HG03139 (cell line): Measurements from ENCODE around the gene PITPNM1.

Experiments used
- ATAC-seq: cut with Tn5 transposase; IDR thresholded peaks from one replicate; pipeline ENCODE4 v1.9.1; 2021; ENCODE audit not compliant: unreplicated experiment

PITPNM1 gene

DNA sequence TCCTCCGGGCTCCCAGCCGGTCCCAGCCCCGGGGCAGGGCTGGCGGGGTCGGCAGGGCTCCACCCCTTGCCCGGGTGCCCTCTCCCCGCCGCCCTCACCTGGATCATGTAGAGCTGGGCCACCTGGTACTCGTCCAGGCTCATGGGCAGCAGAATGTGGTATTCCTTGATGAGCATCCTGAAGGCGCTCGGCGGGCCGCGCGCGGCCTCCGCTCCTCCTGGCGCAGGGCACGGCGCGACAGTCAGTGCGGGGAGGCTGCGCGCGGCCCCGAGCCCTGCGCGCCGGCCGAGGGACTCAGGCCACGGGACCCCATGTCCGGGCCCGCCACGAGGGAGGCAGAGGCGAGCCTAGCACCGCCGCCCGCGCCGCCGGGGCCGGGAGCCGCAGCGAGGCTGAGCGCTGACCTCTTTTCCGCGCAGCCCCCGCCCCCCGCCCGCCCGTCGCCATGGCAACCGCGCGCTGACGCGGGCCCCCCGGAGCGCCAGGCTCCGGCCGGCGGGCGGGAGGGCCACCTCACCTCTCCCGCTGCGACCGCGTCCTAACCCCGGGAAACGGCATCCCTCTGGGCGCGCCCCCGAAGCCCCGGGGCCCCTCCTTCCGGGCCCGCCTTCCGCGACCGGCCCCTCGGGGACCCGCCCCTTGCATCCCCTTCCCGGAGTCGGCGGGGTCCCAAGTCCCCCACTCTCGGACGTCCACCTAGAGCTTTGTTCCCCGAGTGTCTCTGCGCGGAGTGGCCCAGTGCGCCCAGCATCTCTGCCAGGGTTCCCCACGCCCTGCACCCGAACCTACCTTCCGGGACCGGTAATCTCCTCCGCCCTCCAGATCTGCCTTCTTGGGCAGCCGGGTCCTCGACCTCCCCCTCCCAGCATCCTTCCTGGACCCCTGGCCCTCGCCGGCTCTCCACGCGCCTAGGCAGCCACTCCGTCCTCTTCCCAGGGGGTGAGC lies 886 bp downstream of the PITPNM1 start:
- ATAC-seq = no peak

DNA sequence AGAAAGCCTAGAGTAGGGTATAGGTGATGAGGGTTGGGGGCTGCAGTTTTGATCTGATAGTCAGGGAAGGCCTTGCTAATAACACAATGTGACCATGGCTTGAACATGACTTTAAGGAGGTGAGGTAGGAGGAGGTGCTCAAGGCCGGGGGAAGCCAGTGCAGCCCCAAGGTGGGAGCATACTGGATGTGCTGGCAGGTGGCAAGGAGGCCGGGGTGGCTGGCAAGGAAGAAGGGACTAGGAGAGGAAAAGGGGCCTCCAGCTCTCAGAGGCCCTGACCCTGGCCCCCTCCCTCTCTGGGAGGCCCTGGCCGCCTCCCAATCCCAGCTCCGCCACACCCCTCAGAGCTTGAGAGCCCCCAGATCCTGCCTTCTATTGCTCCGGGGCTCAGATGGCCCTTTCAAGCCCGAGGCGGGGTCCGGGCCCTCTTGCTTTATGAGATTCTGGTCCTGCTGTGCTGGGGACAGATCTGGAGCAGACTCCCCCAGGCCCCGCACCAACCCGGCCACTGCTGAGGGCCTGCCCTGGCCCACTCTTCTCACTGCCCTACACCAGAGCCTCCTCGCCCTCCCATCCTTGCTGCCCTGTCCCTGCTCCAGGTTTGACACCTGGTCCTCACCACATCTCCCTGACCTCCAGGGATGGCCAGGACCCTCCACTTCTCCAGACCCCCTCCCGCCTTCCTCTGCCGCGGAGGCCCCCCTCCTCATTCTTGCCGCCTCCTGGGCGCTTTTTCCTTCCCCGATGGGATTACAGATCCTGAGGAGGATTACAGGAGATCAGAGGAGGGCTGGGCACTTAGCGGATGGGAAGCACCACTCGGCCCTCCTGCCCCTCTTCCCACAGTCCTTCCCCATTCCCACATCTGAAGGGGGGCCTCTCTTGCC lies 1.8 kb downstream of the PITPNM1 start:
- no peak for ATAC-seq

DNA sequence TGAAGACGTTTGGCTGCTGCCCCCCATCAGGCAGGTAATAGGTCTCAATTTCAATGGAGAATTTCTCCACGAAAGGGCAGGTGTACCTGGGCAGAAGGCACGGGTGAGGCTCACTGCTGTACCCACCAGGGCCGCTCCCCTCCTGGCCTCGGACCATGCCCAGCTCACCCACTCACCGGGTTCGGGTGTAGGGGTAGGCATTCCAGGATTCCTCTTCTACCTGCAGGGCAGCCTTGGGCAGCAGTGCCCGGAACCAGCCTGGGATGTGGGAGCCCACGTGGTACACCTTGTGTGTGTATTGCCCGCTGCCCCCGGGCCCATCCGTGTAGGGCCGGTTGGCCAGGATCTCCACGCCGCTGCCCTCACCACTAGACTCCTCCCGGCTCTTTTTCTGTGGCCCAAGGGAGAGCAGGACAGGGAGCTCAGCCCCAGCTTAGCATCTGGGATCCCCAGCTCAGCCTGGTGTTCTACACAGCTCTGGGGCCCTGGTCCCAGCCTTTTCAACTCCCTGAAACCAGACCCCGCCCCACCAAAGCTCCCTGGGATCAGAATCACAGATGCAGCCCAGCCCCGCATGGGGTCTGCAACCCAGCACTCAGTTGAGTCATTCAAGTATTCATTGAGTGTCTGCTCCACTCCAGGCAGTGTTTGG lies 2.7 kb downstream of the PITPNM1 start:
- ATAC-seq = no peak

DNA sequence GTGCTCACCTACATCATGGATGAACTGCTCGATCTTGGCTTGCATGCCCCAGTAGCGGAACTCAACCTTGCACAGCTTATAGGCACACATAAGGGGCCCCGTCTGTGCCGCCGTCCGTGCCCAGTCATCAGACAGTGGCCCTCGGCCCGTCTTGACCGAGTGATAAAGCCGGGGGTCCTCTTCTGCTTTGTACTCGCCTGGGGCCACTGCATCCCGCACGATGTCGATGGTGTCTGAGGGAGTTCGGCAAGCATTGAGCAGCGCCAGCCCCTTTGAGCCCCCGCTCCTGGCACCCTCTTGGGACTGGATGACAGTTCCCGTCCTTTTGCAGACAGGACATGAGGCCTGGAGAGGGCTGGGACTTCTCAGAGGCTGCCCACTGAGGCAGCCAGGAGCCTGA lies 3.3 kb downstream of the PITPNM1 start:
- no peak for ATAC-seq

DNA sequence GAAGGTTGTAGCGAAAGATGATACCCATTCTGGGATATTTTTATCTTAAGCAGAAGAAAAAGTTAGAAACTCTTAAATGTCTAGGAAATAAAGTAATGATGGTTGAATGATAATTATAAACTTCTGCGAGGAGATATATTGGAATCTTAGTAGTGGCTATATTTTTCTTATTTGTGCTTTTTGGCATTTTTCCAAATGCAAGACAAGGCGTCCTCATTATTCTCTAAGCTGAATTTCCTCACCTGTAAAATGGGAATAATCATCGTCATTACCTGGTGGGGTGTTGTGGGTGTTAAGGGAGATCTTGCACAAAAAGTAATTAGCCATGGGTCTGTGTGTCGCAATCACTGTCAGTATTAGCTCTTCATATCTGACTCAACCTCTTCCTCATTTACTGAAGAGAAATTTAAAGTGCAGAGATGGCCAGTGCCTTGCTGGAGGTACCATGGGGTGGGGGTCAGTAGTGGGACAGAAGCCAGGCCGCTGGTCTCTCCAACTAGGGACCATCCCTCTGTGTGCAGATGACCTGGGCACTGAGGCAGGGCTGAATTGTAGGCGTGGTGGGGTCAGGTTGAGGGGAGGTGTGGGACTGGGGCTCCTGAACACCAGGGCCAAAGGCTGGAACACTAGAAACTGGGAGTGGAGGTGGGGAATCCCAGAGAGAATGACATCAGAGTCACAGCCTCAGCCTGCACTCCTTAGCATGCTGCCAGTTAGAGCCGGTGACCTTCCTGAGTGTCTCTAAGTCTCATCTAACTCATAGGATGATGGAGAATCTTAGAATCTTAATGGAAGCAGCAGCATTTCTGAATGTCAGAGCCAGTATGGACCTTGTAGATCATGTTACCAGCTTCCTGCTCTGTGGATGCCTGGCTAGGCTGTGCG lies 4.1 kb downstream of the PITPNM1 start:
- ATAC-seq = no peak

DNA sequence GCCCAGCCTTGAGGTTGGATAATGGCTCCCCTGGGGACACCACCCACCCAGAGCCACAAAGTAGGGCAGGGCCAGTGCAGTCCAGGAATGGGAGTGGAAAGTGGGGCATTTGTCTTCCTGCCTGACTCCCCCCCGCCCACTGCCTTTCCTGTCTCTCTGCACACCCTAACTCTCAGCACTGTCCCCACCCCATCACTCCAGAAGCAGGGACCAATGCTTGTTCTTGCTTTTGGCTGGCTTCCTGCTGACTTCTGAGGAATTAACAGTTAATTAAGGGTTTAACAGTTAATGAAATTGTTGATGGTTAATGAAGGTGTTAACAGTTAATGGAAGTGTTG lies 4.7 kb downstream of the PITPNM1 start:
- no peak for ATAC-seq

DNA sequence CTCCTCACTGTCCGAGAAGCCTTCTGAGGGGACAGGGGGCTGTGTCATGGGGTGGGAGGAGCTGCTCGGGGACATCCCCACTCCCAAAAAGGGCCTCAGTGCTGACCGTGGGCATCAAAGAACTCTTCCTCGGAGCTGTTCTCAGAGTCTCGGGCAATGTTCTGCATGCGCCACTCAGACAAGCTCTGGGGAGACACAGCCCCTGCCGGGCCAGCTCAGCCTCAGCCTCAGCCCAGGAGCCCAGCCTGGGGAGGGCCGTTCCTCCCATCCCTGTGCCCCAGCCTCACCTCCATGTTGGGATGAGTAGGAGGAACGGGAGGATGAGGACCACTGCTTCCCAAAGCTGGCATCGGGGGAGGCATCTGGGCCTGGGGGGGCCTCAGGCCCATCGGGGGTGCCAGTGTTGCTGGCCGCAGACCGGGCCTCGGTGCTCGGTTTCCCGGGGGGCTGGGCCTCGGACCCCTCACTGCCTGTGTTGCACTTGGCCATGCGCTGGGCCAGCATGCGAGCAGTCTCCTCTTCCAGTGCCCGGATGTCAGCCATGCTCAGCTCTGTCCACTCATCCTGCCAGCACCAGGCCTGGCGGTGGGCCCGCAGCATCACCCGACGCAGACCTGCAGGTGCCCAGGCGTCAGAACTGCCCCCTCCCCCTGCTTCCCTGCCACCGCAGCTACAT lies 5.2 kb downstream of the PITPNM1 start:
- no peak for ATAC-seq

DNA sequence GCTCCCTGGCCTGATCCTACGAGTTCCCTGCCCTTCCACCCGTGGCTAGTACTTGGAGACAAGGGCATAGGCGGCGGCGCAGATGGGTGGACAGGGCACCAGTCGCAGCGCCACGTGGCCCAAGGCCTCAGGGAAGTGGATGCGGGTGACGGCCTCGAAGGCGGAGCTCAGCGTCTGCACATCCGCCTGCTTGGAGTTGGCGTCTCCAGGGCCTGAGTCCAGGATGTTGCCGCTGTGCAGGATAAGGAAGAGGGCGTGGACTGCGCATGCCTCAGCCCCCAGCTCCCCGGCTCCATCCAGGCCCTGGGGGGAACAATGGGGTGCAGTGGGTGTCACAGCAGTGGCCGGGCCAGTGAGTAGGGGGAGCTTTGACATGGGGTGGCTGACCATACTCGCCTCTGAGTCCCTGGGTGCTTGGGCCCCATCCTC lies 6.6 kb downstream of the PITPNM1 start:
- no peak for ATAC-seq

DNA sequence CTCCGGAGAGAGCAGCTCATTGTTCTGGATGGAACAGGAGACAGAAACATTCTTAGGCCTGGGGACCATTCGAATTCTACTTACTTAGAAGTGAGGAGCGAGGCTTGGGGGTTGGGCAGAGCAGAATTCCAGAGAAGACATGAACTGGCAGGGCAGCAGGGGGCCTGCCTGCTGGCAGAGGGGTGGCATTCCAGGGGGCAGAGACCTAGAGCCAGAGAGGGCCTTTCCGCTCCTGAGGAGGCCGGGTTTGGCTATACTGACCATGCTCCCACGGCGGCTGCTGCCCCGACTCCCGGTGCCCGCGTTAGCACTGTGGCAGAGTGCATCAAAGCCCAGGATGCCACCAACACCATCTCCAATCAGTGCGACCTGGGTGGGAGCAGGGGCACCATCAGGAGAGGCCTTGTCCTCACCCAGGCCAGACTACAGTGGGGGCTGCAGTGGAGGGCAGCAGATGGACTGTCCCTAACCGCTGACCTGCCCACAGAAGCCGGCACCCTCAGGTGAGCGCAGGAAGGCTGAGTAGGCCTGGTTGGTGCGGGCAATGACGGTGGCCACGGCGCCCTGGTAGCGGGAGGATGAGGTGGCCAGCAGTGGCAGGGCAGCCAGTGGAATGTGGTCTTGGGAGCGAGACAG lies 7.4 kb downstream of the PITPNM1 start:
- no peak for ATAC-seq

DNA sequence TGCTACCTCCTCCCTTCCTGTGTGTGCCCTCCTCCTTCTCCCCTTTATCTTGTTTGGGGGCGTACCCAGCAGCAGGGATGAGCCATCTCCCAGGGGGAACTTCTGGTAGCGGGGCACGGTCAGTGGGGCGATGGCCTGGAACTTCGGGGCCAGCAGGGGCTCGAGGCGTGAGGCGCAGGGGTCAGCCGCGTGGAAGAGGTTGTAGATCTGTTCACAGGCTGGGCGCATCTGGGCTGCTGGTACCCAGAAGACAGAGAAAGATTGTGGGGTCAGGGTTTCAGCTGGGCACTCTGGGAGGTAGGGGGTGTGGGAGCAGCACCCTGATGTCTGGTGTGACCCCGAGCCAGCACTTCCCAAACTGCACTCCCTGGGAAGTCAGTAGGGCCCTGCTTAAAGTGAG lies 9.1 kb downstream of the PITPNM1 start:
- ATAC-seq = no peak

DNA sequence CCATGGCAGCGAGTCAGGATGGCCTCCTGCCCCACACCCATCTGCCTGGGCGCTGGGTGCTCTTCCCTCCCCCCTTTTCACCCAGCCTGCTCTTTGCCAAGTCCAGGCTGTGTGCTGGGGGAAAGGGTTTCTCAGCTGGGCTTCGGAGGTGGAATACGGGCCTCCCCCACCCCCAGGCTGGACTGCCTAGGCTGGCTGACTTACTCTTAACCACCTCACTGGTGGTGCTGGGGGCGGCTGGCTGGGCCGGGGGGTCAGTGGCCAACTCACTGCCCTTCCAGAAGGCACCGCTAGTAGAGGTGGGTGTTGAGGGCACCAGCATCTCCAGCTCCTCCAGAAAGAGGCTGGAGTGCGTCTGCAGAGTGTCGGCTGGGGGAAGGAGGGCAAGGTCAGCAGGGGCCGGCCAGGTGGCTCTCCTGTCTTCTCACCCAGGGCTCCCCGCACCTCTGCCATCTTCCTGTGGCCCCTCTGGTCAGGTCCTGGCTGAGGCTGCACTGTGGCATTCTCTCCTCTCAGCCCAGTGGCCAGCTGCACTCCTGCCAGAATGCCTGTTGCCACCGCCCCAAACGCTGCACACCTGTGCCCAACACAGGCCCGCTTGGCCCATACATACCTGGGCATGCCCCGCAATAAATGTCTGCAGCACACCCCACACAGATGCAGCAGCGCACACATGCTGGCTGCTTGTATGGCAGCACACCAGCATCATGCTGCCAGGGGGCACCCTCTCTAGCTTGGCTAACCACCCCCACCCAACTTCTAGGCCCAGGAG lies 9.7 kb downstream of the PITPNM1 start:
- ATAC-seq = no peak

DNA sequence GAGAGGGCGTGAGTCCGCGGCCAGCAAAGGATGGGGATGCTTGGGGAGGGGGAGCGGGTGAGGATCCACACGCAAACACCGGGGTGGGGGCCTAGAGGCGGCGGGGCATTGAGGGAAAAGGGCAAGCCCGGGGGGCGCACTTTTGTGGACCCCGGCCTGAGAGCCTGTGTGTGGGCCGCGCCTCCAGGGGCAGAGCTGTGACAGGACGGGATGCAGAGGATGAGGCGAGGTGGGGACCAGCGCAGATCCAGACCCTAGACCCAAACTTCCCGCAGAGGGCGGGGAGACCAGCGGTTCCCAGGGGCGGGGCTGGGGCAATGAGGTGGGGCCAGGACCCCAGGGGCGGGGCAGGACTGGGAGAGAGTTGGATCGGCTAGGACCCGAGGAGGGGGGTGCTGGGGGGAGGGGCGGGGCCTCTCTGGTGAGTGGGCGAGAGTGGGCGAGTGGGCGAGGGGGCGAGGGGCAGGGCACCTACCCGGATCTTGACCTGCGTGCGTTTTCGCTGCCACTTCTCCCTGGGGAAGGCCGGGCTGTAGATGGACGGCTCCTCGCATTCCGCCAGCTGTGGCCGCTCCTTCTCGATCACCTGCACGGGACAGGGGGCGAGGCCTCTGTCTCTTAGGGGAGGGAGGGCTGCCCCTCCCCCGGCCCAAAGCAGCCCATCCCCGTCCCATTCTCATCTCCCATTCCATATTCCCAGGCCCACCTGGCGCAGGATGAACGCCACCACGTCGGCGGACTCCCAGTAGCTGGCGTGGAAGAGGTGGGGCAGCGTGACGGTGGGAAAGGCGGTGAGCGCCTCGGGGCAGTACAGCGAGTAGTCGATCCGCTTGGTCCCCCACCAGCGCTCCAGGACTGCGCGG lies 10.6 kb downstream of the PITPNM1 start:
- no peak for ATAC-seq

DNA sequence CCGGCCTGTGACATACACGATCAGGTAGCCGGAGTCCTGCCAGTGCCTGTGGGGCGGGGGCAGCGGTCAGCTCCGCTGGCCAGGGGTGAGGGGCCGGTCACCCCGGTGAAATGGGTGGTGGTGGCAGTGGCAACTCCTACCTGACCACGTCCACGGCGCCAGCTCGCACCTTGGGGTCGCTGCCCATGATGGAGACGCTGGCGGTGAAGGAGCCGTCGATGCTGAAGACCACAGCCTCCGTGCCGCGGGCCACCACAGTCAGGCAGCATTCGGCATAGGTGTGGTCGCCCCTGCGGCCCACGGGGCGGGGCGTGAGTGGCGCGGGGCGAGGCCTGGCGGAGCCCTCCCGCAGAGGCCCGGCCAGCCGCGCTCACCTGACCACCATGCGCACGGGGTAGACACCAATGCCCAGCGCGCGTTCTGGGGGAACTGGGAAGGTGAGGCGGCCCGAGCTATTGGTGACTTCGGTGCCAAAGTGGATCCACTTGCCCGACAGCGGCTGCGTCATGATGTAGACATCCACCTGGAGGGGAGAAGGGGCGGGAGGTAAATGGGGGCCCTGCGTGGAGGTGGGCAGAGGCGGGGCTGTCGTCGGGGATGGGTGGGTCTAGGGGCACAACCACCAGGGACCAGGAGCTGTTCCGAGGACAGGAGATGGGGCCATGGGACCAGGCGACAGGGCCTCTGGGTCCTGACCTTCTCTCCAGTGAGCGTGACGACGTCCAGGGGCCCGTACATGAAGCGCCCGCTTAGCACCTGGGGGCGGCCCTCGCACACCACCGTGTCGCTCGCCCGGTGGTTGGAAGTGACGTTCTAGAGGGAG lies 11.4 kb downstream of the PITPNM1 start:
- no peak for ATAC-seq

DNA sequence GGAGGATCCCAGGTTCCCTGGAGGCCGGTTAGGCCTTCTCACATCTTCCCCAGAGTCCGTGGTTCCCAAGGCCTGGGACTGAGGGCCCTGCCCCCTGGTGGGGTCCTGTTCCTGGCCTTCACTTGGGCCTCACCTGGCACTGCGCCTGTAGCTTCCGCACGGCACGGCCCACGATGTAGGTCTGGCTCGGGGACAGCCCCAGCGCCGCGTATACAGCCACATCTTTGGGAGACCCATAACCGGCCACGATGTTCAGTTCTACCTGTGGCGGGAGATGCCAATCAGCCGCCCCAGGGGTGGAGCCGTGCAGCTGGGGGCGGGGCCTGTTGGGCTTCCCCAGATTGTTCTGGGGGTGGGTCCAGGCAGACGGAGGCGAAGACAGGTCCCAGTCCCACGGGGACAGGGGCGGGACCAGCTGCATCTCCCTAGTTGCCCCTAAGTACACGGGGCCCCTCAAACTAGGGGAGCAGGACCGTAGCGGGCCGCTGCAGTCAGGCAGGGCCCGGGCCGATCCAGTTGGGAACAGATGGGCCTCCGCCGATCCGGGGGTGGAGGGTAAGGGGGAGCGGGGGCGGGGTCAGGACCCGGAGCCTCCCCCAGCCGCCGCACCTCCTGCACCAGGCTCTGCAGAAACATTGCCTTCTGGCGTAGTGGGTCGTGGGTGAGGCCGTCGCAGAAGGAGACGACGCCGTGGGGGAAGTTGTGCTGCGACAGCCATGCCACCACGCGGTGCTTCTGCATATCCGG lies 12.2 kb downstream of the PITPNM1 start:
- no peak for ATAC-seq

DNA sequence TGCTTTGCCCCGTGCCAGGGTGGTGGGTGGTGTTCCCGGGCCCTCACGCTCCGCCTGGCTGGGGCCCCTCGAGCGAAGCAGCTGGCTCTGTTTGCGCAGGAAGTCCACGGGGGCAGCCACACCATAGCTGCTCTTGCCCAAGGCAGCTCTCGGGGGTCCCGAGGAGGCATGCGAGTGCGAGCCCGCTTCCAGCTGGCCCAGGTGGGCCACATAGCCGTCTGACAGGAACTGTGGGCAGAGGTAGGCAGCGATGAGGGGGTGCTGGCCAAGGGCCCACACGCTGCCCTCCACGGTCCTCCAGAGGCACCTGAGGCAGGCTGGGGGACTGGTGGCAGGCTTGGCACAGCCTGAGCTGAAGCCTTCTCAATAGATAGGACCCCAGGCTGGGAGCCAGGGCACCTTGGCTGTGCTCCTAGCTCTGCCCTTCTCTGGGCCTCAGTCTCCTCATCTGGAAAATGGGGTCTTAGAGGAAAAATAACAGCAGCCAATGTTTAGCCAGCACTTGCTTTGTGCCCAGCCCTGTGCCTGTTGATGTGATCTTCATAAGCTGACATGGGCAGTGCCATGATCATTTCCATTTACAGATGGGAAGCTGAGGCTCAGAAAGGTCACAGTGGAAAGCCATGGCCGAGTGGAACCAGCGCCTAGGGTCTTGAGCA lies 13.0 kb downstream of the PITPNM1 start:
- ATAC-seq = no peak
